ENCODE measurements around the gene TP53TG5.

Gene TP53TG5

DNA sequence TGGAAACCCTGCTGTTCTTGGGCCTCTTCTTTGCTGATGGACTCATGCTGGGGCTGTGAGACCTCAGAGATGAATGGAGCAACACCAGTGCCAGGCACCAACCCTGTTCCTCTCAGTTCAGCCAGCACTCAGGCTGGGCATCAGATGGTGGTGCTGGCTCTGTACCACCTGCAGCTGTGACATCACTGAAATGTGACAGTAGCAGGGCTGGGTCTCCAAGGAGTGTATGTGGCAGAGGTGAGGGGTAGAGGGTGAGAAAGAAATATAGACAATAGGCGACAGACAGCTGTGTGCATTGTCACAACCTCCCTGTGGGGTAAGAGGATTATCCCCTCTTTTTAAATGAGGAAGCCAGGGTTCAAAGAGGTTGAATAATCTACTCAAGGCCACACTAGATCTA lies at the start of gene TP53TG5:
Gene TP53TG5 (minus strand): TSS at position 135 of the 400 bp plus-strand sequence. CDS start 89 bp downstream, at position 46.
- no peak for DNase-seq

GRCh38 chr20:45427236-45428149 lies 49.4 kb upstream of the TP53TG5 start:
- DNase-seq = no peak

DNA sequence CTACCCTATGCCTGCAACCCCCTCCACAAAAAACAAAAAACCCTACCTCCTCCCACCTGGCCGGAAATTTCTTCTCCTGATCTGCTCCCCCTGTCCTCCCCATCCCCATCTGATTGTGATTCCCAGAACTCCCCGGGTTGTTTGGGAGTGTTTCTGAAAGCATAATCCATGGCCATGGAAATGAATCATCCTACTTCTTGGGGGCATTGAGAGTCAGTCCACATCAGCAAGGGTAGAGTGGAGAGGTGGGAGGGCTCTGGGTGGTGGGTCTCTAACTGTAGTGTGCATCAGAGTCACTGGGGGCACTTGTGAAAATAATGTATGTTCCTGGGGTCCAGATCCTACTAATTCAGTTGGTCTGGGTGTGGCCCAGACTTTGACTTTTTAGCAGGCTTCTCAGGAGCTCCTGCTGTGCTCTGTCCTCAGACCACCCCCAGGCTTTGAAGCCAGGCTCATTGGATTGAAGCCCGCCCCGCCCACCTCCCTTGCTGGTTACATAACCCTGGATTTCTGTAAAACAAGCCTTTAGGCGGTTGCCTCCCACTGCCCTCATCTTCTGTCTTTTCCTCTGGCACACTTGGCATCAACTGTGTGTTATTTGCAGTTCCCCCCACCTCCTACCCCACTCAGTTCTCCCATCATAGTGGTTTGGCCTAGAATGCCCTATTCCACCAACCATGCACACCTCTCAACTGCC lies 48.3 kb upstream of the TP53TG5 start:
- DNase-seq = no peak

GRCh38 chr20:45425561-45425960 lies 47.4 kb upstream of the TP53TG5 start:
- no peak for DNase-seq

GRCh38 chr20:45423700-45424099 lies 45.6 kb upstream of the TP53TG5 start:
- no peak for DNase-seq

GRCh38 chr20:45420125-45420524 lies 42.0 kb upstream of the TP53TG5 start:
- no peak for DNase-seq

DNA sequence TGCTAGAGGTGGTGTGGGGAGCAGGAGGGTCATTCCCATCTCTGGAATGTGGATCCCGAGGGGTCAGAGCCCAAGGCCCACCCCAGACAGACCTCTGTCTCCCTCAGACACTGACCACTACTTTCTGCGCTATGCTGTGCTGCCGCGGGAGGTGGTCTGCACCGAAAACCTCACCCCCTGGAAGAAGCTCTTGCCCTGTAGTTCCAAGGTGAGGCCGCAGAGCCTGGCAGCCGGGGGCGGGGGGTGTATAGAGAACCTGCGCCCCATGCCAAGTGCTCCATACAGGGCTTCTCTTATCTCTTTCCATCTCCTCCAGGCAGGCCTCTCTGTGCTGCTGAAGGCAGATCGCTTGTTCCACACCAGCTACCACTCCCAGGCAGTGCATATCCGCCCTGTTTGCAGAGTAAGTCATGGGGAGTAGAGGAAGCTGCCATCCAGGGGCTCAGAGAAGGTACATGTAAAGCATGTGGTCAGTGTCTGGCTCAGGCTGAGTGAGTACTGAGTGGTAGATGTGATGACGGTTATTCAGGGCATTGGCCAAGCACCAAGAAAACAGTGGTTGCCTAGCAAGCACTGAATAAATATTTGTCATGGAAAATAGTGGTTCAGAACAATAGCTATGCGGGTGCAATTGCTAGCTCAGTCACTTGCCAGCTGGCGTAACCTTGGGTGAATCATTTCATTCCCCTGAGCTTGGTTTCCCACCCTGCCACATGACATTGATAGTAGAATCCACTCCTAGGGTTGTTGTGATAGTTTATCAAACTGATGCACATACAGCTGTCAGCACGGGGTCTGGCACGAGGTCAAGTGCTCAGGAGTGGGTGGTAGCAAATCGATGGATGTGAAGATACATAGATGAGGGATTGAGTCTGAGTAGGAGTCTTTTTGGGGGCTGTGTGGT lies 41.3 kb upstream of the TP53TG5 start:
- no peak for DNase-seq

GRCh38 chr20:45416917-45417316 lies 38.8 kb upstream of the TP53TG5 start:
- DNase-seq = no peak

GRCh38 chr20:45415822-45416637 lies 37.9 kb upstream of the TP53TG5 start, which contains the start of gene PIGT:
Gene PIGT, plus strand, starts transcription at chr20:45416141. Its CDS starts 16 bp downstream, at chr20:45416157.
- DNase-seq = peak; percentile 45

GRCh38 chr20:45413479-45413878 lies 35.4 kb upstream of the TP53TG5 start:
- DNase-seq = no peak

DNA sequence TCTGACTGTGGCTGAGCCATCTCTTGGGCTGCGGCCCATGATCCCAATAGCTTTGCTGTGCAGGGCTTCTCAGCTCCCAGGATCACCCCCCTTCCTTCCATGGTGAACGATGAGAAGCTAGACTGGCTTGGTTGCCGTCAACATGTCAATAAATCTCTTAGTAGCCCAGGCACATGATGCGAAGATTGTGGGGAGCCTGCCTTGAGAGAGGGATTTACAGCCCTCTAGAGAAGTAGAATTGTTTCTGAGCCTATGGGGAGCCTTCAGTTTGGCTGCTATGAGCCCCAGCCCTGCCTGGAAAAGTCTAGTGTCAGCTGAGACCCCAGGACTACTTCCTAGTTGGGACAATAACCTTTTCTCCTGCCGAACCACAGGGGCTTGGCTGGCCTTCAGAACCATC lies 34.5 kb upstream of the TP53TG5 start:
- DNase-seq = no peak

DNA sequence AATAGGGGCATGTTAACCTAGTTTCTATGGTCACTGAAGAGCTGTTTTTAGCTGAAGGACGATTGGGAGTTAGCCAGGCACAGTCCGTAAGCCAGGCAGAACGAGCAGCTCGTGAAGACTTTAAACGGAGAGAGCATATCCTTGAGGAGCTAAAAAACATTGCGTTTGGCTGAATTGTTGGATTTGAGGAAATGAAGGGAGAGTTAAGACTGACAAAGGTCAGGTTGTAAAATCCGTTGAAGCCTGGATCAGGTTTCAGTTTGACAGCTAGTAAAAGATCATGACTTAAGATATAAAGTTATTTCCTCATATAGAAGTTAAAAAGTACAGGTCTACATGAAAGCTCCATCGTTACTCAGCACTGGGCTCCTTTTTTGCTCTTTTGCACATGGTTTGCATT lies 32.8 kb upstream of the TP53TG5 start:
- no peak for DNase-seq

DNA sequence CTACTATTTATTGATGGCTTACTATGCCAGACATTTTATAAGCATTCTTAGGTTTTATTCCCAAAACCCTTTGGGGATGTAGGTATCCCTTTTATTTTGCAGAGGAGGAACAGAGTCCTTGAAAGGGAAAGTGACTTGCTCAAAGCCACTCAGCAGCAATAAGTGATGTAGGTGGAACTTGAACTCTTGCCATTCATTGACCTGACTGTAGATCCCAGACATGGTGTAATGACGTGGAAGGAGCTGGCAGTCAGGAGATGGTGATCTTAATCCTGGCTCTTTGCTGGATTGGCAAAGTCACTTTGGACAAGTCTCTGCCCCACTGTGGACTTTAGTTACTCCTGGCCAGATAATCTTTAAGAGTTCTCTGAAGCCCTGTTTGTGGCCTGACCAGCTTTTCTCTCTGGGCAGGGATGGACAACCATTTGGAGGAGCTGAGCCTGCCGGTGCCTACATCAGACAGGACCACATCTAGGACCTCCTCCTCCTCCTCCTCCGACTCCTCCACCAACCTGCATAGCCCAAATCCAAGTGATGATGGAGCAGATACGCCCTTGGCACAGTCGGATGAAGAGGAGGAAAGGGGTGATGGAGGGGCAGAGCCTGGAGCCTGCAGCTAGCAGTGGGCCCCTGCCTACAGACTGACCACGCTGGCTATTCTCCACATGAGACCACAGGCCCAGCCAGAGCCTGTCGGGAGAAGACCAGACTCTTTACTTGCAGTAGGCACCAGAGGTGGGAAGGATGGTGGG lies 31.6 kb upstream of the TP53TG5 start:
- DNase-seq = no peak

GRCh38 chr20:45408646-45409213 lies 30.6 kb upstream of the TP53TG5 start:
- no peak for DNase-seq

DNA sequence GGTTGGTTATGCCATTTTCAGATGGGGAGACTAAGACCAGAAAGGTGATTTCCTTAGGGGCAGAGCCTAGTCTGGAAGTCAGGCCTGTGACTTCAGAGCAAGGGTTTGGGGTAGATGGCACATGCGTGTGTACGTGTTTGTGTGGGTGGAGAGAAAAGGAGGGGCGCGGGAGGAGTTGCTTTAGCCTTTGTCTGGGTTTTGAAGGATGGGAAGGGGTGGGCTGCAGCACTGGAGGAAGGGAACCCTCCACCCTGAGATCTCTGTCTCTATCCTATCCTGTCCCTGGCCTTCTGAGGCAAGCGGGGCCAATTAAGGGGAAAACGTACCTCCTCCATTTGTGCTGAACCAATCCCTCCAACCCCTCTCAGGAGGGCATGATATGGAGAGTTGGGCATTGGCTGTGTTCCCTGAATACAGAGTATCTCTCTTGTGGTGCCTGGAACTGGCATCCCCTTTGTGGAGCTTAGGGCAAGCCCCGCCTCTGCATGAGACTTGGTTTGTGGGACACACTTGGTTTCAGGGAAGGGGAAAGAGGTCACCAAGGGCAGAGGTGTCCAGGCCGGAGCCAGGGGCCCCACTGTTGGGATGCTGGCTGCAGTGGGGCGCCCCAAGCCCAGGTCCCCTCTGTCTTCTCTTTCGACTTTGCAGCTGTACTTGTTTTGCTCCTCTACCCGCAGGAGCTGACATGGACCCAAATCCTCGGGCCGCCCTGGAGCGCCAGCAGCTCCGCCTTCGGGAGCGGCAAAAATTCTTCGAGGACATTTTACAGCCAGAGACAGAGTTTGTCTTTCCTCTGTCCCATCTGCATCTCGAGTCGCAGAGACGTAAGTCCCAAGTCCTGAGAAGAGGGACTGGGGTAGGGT lies 29.9 kb upstream of the TP53TG5 start, which contains the start of gene DBNDD2:
Gene DBNDD2 (plus strand): TSS at position 507 of the 863 bp plus-strand sequence. CDS start 179 bp downstream, at position 686.
- no peak for DNase-seq

DNA sequence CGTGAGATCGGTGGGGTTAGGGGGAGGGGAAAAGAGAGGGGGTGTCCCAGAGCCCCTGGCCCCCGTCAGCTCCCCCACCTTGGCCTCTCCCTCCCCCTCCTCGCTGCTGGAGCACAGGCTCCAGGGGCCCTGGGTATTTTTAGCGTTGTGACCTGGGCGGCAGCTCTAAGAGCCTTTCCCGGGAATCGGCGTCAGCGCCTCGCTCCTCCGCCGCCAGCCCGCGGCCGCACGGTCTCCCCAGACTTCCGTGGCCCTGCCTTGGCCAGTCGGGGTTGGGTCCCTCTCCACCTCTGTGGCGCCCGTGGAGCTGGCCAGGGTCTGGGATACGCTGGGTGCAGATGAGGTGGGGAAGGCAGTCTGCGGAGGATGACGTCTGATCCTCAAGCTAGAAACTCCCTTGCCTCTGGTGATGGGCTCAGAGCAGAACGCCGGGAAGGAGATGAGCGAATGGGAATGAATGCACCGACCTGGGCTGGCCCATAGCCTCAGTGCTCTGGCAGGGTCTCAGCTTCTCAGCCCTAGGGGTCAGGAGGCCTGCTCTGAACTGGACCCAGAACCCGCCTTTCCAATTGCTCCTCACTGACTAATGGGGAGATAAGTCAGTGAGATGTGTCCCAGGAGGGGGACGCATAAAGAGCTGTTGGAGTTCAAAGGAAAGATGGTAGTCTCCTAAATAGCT lies 29.1 kb upstream of the TP53TG5 start:
- peak; percentile 6 for DNase-seq

GRCh38 chr20:45406260-45407066 lies 28.3 kb upstream of the TP53TG5 start:
- no peak for DNase-seq

DNA sequence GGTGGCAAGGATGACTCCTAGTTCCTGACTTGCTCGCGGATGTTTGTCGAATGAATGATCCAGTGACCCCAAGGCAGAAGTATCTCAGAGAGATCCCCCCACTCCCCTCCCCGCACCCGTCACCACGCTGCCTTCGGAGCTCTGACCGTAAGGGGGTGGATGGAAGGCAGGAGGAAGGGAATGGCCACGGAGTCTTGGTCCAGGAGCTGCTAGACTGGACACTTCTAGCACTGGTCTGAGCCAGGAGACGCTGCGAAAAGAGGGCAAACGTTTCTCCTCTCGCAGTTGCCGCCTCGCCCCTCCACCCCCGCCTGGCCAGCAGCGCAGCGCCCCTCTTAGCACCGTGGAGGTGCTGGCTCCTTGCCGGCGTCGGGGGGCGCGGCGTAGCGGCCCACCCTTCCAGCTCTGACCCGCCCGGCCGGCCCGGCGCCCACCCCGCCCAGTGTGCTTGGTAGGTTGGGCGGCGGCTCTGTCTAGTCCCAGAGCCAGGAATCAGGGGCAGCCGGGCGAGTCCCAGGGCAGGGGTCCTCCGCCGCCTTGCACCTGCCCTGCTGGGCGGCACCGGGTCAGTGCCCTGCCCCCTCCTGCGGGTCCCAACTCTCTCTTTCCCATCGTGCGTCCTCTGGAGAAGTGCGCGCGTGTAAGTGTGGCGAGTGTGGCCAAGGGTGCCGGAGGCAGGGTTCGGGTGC lies 27.6 kb upstream of the TP53TG5 start:
- DNase-seq = no peak
